B cell (primary cell): ENCODE measurements around the gene LRRC4C. TPM values are rescaled to one million over a fixed set of nuclear protein-coding genes. Genes with fewer than 3 reads are reported as not detected.

Experiments
- ATAC-seq: fragments of 200-7000 bp; cut with Tn5 transposase; one replicate; pipeline ENCODE4 v1.10.0; 2021; ENCODE audit warnings: low read depth, mild to moderate bottlenecking, moderate number of reproducible peaks, moderate library complexity
- CTCF ChIA-PET: fragments of 350-600 bp; sonication (Branson Sonifier 250); formaldehyde crosslinking; loops from one replicate; lab custom pipeline; 2021; ENCODE audit warnings: antibody characterized with exemption, inconsistent platforms; lab: Charles Lee
- POLR2A ChIA-PET: fragments of 350-600 bp; sonication (Branson Sonifier 250); formaldehyde crosslinking; loops from one replicate; lab custom pipeline; 2021; ENCODE audit warnings: antibody characterized with exemption; lab: Charles Lee
- DNase-seq: peaks from one replicate; pipeline ENCODE4 v3.0.0; 2013
- H2AFZ ChIP-seq: 2 replicates; pipeline ENCODE4 v1.6.1; 2012; ENCODE audit warnings: mild to moderate bottlenecking, low read depth, low read length; ENCODE audit not compliant: insufficient read depth, poor library complexity, severe bottlenecking
- H3K27ac ChIP-seq, 2 donors: 1 replicate in 1 of 2; 2 replicates in 1 of 2; pipeline ENCODE4 v1.5.1; 2012 to 2013; ENCODE audit warnings: low read length in 2 of 2, mild to moderate bottlenecking in 2 of 2, moderate library complexity in 1 of 2
- H3K27me3 ChIP-seq, 4 experiments: fragments of 200-600 bp in 1 of 4; sonication (generic) in 1 of 4; replicated peaks in 1 of 4; 1 replicate in 2 of 4; 2 replicates in 2 of 4; pipeline versions ENCODE4 v1.6.1 to v1.7.0; 2013 to 2016; ENCODE audit warnings: low read length in 3 of 4, mild to moderate bottlenecking in 2 of 4, mixed read lengths in 1 of 4, moderate library complexity in 1 of 4; ENCODE audit not compliant: insufficient read depth in 4 of 4, control insufficient read depth in 3 of 4; ENCODE audit errors: control extremely low read depth in 1 of 4
- H3K36me3 ChIP-seq, 2 experiments: replicated peaks in 1 of 2; 1 replicate in 1 of 2; 2 replicates in 1 of 2; pipeline versions ENCODE4 v1.6.1 to v1.7.1; 2013; ENCODE audit warnings: low read length in 1 of 2; ENCODE audit not compliant: insufficient read depth in 2 of 2, control insufficient read depth in 1 of 2; ENCODE audit errors: control extremely low read depth in 1 of 2, extremely low read depth in 1 of 2
- H3K4me1 ChIP-seq, 2 donors: fragments of 200-600 bp in 1 of 2; sonication (generic) in 1 of 2; 1 replicate in 1 of 2; 2 replicates in 1 of 2; pipeline versions ENCODE4 v1.5.1 to v1.6.1; 2013 to 2017; ENCODE audit warnings: low read length in 2 of 2; ENCODE audit not compliant: control insufficient read depth in 2 of 2, insufficient read depth in 2 of 2
- H3K4me2 ChIP-seq: replicated peaks from 2 replicates; pipeline ENCODE3; 2012; ENCODE audit warnings: mild to moderate bottlenecking, low read depth, low read length; ENCODE audit not compliant: poor library complexity, severe bottlenecking
- H3K4me3 ChIP-seq, 5 experiments: fragments of 200-600 bp in 1 of 5; sonication (generic) in 1 of 5; 1 replicate in 3 of 5; 2 replicates in 2 of 5; pipeline versions ENCODE4 v1.5.1 to v1.7.0; 2011 to 2016; ENCODE audit warnings: low read length in 4 of 5, mild to moderate bottlenecking in 4 of 5, low read depth in 2 of 5, control low read depth in 1 of 5, moderate library complexity in 1 of 5; ENCODE audit not compliant: insufficient read depth in 1 of 5; ENCODE audit errors: control extremely low read depth in 1 of 5, extremely low read depth in 1 of 5
- H3K79me2 ChIP-seq: fragments of 200-600 bp; sonication (generic); one replicate; pipeline ENCODE4 v1.6.0; 2016; ENCODE audit warnings: low read length; ENCODE audit not compliant: control insufficient read depth, insufficient read depth
- H3K9ac ChIP-seq: fragments of 200-600 bp; sonication (generic); 2 replicates; pipeline ENCODE4 v1.6.1; 2017; ENCODE audit warnings: mild to moderate bottlenecking, low read length, moderate library complexity
- H3K9me3 ChIP-seq, 3 donors: one replicate each; pipeline versions ENCODE4 v1.6.1 to v1.7.1; 2013; ENCODE audit warnings: low read length in 2 of 3; ENCODE audit not compliant: control insufficient read depth in 2 of 3, insufficient read depth in 1 of 3; ENCODE audit errors: control extremely low read depth in 1 of 3
- H4K20me1 ChIP-seq: 2 replicates; pipeline ENCODE4 v1.6.0; 2012; ENCODE audit warnings: mild to moderate bottlenecking, low read length; ENCODE audit not compliant: insufficient read depth, control insufficient read depth, poor library complexity, severe bottlenecking
- H3K27ac Mint-ChIP-seq: one replicate; pipeline ENCODE4 v1.8.0; 2021; ENCODE audit warnings: mixed read lengths
- H3K27me3 Mint-ChIP-seq: one replicate; pipeline ENCODE4 v1.8.0; 2021; ENCODE audit warnings: mixed read lengths
- H3K4me1 Mint-ChIP-seq: one replicate; pipeline ENCODE4 v1.8.0; 2021; ENCODE audit warnings: mixed read lengths
- H3K4me3 Mint-ChIP-seq: one replicate; pipeline ENCODE4 v1.8.0; 2021; ENCODE audit warnings: mixed read lengths
- H3K9me3 Mint-ChIP-seq: one replicate; pipeline ENCODE4 v1.8.0; 2022; ENCODE audit warnings: mixed read lengths; ENCODE audit not compliant: insufficient read depth
- EZH2 ChIP-seq: IDR thresholded peaks from 2 replicates; pipeline ENCODE4 v1.6.1; 2012; ENCODE audit warnings: borderline replicate concordance, low read depth, mild to moderate bottlenecking, moderate library complexity, low read length; ENCODE audit not compliant: insufficient read depth, poor library complexity, severe bottlenecking
- WGBS: methylation state at CpG from one replicate; pipeline ENCODE4 v1.1.5; 2013; ENCODE audit warnings: missing lambda C conversion rate; ENCODE audit not compliant: insufficient coverage; 5-methylcytosine and 5-hydroxymethylcytosine counted together
- intact Hi-C: fragments of 100-400 bp; cut with micrococcal nuclease; formaldehyde crosslinking; loops from one replicate; pipeline ENCODE4 v1.10.0; 2022
- polyA plus RNA-seq: library from polyadenylated mRNA; depleted of rRNA; stranded (reverse); fragments of >200 nt; gene quantifications from 2 replicates; pipeline ENCODE4 v1.2.3, GENCODE V29; 2012
- total RNA-seq, 2 donors: library from RNA; stranded (reverse); fragments of 120-200 nt in 1 of 2; gene quantifications; 1 replicate in 1 of 2; 2 replicates in 1 of 2; pipeline versions ENCODE4 v1.2.3 to v1.2.4, GENCODE V29; 2013 to 2022
- TF ChIP-seq, protein P1 (sequence below): fragments of 200-600 bp; IDR thresholded peaks from one replicate; pipeline ENCODE4 v1.8.0; 2022; ENCODE audit warnings: antibody characterized with exemption, mild to moderate bottlenecking

Gene LRRC4C
- total and polyA plus RNA-seq, 2 donors (not counting 1 experiment from before 2014, with no cell fraction given) = 0.57 TPM; not detected in 1

DNA sequence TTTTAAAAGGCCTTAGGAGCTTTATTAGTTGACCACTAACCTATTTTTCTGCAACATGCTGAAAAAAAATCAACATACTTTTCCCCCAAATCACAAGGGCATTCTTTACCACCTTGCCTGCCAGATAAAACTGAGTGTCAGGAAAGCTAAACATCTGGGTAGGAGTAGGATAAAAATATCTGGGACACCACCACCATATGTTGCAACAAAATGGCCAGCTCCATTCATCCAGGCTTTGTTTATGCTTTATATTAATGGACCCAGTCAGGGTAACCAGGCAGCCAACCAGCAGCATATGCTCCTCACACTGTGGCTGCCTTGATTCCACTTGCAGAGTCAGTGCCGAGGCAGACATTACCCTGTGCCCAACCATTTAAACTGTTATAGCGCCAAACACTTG lies 1024.5 kb downstream of the LRRC4C start:
- no peaks in the 10 kb centered on the region for H3K27me3 Mint-ChIP-seq
- no peak overlapping the region for H3K27ac Mint-ChIP-seq
- no peak overlapping the region for H3K4me3 Mint-ChIP-seq
- Histone ChIP-seq H2AFZ (no peak overlapping the region), H3K79me2 (no peaks in the 10 kb centered on the region), H3K4me1 (no peaks in the 10 kb centered on the region), H4K20me1 (no peaks in the 10 kb centered on the region), H3K27ac (no peak overlapping the region), H3K4me2 (no peak overlapping the region), H3K27me3 (no peaks in the 10 kb centered on the region), H3K36me3 (no peaks in the 10 kb centered on the region), H3K9ac (no peak overlapping the region), H3K4me3 (no peak overlapping the region), H3K9me3 (no peaks in the 10 kb centered on the region)
- WGBS = no CpG with 5 or more reads among the region's 2 CpGs
- ChIA-PET POLR2A (no interaction called here), CTCF (no interaction called here)
- peaks cover 2% of the 10 kb centered on the region for H3K9me3 Mint-ChIP-seq
- DNase-seq (no peak), ATAC-seq (no peak)
- no peaks in the 10 kb centered on the region for H3K4me1 Mint-ChIP-seq
- intact Hi-C loops = no loop called here
- TF ChIP-seq, protein P1, sequence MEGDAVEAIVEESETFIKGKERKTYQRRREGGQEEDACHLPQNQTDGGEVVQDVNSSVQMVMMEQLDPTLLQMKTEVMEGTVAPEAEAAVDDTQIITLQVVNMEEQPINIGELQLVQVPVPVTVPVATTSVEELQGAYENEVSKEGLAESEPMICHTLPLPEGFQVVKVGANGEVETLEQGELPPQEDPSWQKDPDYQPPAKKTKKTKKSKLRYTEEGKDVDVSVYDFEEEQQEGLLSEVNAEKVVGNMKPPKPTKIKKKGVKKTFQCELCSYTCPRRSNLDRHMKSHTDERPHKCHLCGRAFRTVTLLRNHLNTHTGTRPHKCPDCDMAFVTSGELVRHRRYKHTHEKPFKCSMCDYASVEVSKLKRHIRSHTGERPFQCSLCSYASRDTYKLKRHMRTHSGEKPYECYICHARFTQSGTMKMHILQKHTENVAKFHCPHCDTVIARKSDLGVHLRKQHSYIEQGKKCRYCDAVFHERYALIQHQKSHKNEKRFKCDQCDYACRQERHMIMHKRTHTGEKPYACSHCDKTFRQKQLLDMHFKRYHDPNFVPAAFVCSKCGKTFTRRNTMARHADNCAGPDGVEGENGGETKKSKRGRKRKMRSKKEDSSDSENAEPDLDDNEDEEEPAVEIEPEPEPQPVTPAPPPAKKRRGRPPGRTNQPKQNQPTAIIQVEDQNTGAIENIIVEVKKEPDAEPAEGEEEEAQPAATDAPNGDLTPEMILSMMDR = no peak
- no peak for TF ChIP-seq EZH2

DNA sequence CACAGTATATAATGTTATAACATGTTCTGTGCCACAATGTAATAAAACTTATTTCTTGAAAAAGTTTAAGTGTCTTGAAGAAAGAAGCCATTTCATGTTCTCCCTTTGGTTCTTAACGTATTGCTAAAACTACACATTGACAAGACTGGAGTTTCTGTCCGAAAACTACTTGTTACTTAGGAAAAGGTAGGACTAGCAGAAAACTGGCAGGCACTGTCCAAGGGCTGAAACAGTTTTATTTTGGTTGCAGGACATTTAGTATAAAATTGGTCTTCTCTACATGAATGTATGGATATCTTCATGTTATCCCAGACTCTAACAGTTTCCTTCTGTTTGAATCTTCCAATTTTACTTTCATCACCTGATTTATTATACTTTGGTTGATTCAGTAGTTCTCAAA lies 1027.1 kb downstream of the LRRC4C start:
- ChIA-PET POLR2A (no interaction called here), CTCF (no interaction called here)
- Histone ChIP-seq H3K4me1 (no peaks in the 10 kb centered on the region), H3K4me3 (no peak overlapping the region), H3K27ac (no peak overlapping the region), H3K79me2 (no peaks in the 10 kb centered on the region), H3K27me3 (no peaks in the 10 kb centered on the region), H3K4me2 (no peak overlapping the region), H3K9ac (no peak overlapping the region), H3K36me3 (no peaks in the 10 kb centered on the region), H3K9me3 (no peaks in the 10 kb centered on the region), H2AFZ (no peak overlapping the region), H4K20me1 (no peaks in the 10 kb centered on the region)
- no peak overlapping the region for H3K27ac Mint-ChIP-seq
- ATAC-seq (no peak), DNase-seq (no peak)
- TF ChIP-seq EZH2 = no peak
- TF ChIP-seq, protein P1 = no peak
- no peak overlapping the region for H3K4me3 Mint-ChIP-seq
- H3K9me3 Mint-ChIP-seq = no peaks in the 10 kb centered on the region
- no peaks in the 10 kb centered on the region for H3K27me3 Mint-ChIP-seq
- WGBS = 83% methylated on average over 1 of the region's 2 CpGs
- intact Hi-C loops = no loop called here
- H3K4me1 Mint-ChIP-seq = no peaks in the 10 kb centered on the region
